ENCODE data around the gene ASIC2.

Gene ASIC2

GRCh38 chr17:33262266-33263123, 30.6 kb downstream of the ASIC2 start:
- TF ChIP-seq CTCF (conservative IDR thresholded peaks at IDR 0.05), result no peak
- H3K27ac ChIP-seq, result no peak overlapping the region

- TF ChIP-seq CTCF (conservative IDR thresholded peaks at IDR 0.05), result no peak
- no peak overlapping the region for H3K27ac ChIP-seq
These were observed 31.3 kb downstream of the ASIC2 start for GRCh38 chr17:33261820-33262219.

GRCh38 chr17:33260638-33261037, 32.5 kb downstream of the ASIC2 start:
- no peak overlapping the region for H3K27ac ChIP-seq
- TF ChIP-seq CTCF (conservative IDR thresholded peaks at IDR 0.05), result no peak

GRCh38 chr17:33258296-33258695, 34.8 kb downstream of the ASIC2 start:
- no peak for TF ChIP-seq CTCF (conservative IDR thresholded peaks at IDR 0.05)
- H3K27ac ChIP-seq, result no peak overlapping the region

- no peak overlapping the region for H3K27ac ChIP-seq
- TF ChIP-seq CTCF (conservative IDR thresholded peaks at IDR 0.05), result no peak
These were observed 47.9 kb downstream of the ASIC2 start for GRCh38 chr17:33245183-33245582.

GRCh38 chr17:33243732-33244131, 49.4 kb downstream of the ASIC2 start:
- TF ChIP-seq CTCF (conservative IDR thresholded peaks at IDR 0.05), result no peak
- H3K27ac ChIP-seq, result no peak overlapping the region

- H3K27ac ChIP-seq, result no peak overlapping the region
- TF ChIP-seq CTCF (conservative IDR thresholded peaks at IDR 0.05), result no peak
These were observed 50.5 kb downstream of the ASIC2 start for GRCh38 chr17:33242375-33243124.
